ENCODE results near the gene SLC26A3. TPM values are rescaled to one million over a fixed set of nuclear protein-coding genes. Genes with fewer than 3 reads are reported as not detected.

The SLC26A3 gene
- total and polyA plus RNA-seq, 2 donors (not counting 1 experiment from before 2014, with no cell fraction given): not detected

DNA sequence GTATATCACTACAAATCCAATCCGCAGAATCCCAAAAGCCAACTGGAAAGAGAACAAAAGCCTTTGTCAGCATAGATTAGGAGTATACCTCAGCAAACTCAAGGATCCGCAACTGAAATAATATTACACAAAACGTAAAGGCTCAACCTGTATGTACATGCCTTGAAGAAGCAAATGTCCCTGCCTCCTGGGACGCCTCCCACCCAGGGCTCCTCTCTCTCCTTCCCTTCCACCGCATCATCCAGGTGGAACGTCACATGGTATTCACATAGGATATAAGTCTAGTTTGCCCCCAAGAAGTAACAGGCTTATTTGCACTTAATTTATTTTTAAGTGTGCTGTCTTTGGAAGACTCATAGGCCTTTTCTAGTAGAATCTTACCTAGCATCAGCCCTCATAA is 13.4 kb downstream of the SLC26A3 start:
- no peak overlapping the region for H3K27ac ChIP-seq (ENCODE audit: insufficient read depth, low read length)
- H3K4me1 ChIP-seq (ENCODE audit: control insufficient read depth, extremely low read depth, insufficient read depth, low read length): no peaks in the 10 kb centered on the region
- no peak overlapping the region for H3K4me2 ChIP-seq (ENCODE audit: extremely low read depth, insufficient read depth, low read length)
- TF ChIP-seq CTCF (conservative IDR thresholded peaks at IDR 0.05 in 1 of 2, IDR thresholded peaks at IDR 0.05 in 1 of 2; ENCODE audit: low read depth in 1 of 2, low read length in 2 of 2): no peak
- no peak for TF ChIP-seq EZH2 (IDR thresholded peaks at IDR 0.05; ENCODE audit: low read length, missing control alignments)
- no peak for DNase-seq (ENCODE audit: low read depth in 2 of 2)
- H3K79me2 ChIP-seq (ENCODE audit: control insufficient read depth, insufficient read depth, low read length): no peaks in the 10 kb centered on the region
- no peaks in the 10 kb centered on the region for H4K20me1 ChIP-seq (ENCODE audit: control insufficient read depth, extremely low read depth, insufficient read depth, low read length)
- H3K9me3 ChIP-seq (ENCODE audit: control insufficient read depth, insufficient read depth, low read depth, low read length): no peaks in the 10 kb centered on the region
- H3K9ac ChIP-seq (ENCODE audit: insufficient read depth, low read length): no peak overlapping the region
- no peak overlapping the region for H3K4me3 ChIP-seq (replicated peaks in 1 of 4; ENCODE audit: control extremely low read depth in 1 of 4, insufficient read depth in 1 of 4, low read depth in 3 of 4, low read length in 4 of 4)
- H2AFZ ChIP-seq (ENCODE audit: low read length): no peak overlapping the region
- no peaks in the 10 kb centered on the region for H3K36me3 ChIP-seq (ENCODE audit: control insufficient read depth, insufficient read depth, low read length)
- peaks cover 14% of the 10 kb centered on the region for H3K27me3 ChIP-seq (ENCODE audit: control insufficient read depth, insufficient read depth, low read length)

- H3K27me3 ChIP-seq (ENCODE audit: control insufficient read depth, insufficient read depth, low read length): peaks cover 12% of the 10 kb centered on the region
- no peaks in the 10 kb centered on the region for H3K9me3 ChIP-seq (ENCODE audit: control insufficient read depth, insufficient read depth, low read depth, low read length)
- no peak overlapping the region for H3K9ac ChIP-seq (ENCODE audit: insufficient read depth, low read length)
- no peak for TF ChIP-seq CTCF (conservative IDR thresholded peaks at IDR 0.05 in 1 of 2, IDR thresholded peaks at IDR 0.05 in 1 of 2; ENCODE audit: low read depth in 1 of 2, low read length in 2 of 2)
- TF ChIP-seq EZH2 (IDR thresholded peaks at IDR 0.05; ENCODE audit: low read length, missing control alignments): no peak
- no peak overlapping the region for H3K4me2 ChIP-seq (ENCODE audit: extremely low read depth, insufficient read depth, low read length)
- H3K4me3 ChIP-seq (replicated peaks in 1 of 4; ENCODE audit: control extremely low read depth in 1 of 4, insufficient read depth in 1 of 4, low read depth in 3 of 4, low read length in 4 of 4): no peak overlapping the region
- H3K36me3 ChIP-seq (ENCODE audit: control insufficient read depth, insufficient read depth, low read length): no peaks in the 10 kb centered on the region
- H2AFZ ChIP-seq (ENCODE audit: low read length): no peak overlapping the region
- no peak for DNase-seq (ENCODE audit: low read depth in 2 of 2)
- H3K79me2 ChIP-seq (ENCODE audit: control insufficient read depth, insufficient read depth, low read length): no peaks in the 10 kb centered on the region
- no peaks in the 10 kb centered on the region for H4K20me1 ChIP-seq (ENCODE audit: control insufficient read depth, extremely low read depth, insufficient read depth, low read length)
- H3K27ac ChIP-seq (ENCODE audit: insufficient read depth, low read length): no peak overlapping the region
- H3K4me1 ChIP-seq (ENCODE audit: control insufficient read depth, extremely low read depth, insufficient read depth, low read length): no peaks in the 10 kb centered on the region
Observed at GRCh38 chr7:107788662-107789061, 14.4 kb downstream of the SLC26A3 start.

GRCh38 chr7:107788216-107788615 is 14.8 kb downstream of the SLC26A3 start:
- Histone ChIP-seq H3K79me2 (ENCODE audit: control insufficient read depth, insufficient read depth, low read length) (no peaks in the 10 kb centered on the region), H4K20me1 (ENCODE audit: control insufficient read depth, extremely low read depth, insufficient read depth, low read length) (no peaks in the 10 kb centered on the region), H3K27me3 (ENCODE audit: control insufficient read depth, insufficient read depth, low read length) (peaks cover 12% of the 10 kb centered on the region), H3K4me3 (replicated peaks in 1 of 4; ENCODE audit: control extremely low read depth in 1 of 4, insufficient read depth in 1 of 4, low read depth in 3 of 4, low read length in 4 of 4) (no peak overlapping the region), H3K4me2 (ENCODE audit: extremely low read depth, insufficient read depth, low read length) (no peak overlapping the region), H3K36me3 (ENCODE audit: control insufficient read depth, insufficient read depth, low read length) (no peaks in the 10 kb centered on the region), H2AFZ (ENCODE audit: low read length) (no peak overlapping the region), H3K4me1 (ENCODE audit: control insufficient read depth, extremely low read depth, insufficient read depth, low read length) (no peaks in the 10 kb centered on the region), H3K9ac (ENCODE audit: insufficient read depth, low read length) (no peak overlapping the region), H3K9me3 (ENCODE audit: control insufficient read depth, insufficient read depth, low read depth, low read length) (no peaks in the 10 kb centered on the region), H3K27ac (ENCODE audit: insufficient read depth, low read length) (no peak overlapping the region)
- no peak for TF ChIP-seq EZH2 (IDR thresholded peaks at IDR 0.05; ENCODE audit: low read length, missing control alignments)
- TF ChIP-seq CTCF (conservative IDR thresholded peaks at IDR 0.05 in 1 of 2, IDR thresholded peaks at IDR 0.05 in 1 of 2; ENCODE audit: low read depth in 1 of 2, low read length in 2 of 2): no peak
- DNase-seq (ENCODE audit: low read depth in 2 of 2): no peak
